Vagina (tissue), 2 donors: ENCODE results near the gene POMZP3.
"Not testable (repeated sequence)": the region's sequence is repeated elsewhere in the genome, so short reads cannot be mapped to it uniquely, and the experiment has no call there.

Experiments
- POLR2A ChIP-seq, 2 donors: fragments of 450-650 bp; IDR thresholded peaks; one replicate each; pipeline ENCODE4 v1.6.1; 2017; ENCODE audit warnings: antibody characterized with exemption in 2 of 2, mild to moderate bottlenecking in 2 of 2, moderate library complexity in 2 of 2
- POLR2AphosphoS5 ChIP-seq, 2 donors: sonication (generic); formaldehyde crosslinking; IDR thresholded peaks; one replicate each; pipeline ENCODE4 v1.9.0; 2017; ENCODE audit warnings: antibody characterized with exemption in 2 of 2, mild to moderate bottlenecking in 2 of 2, low read depth in 1 of 2; ENCODE audit not compliant: insufficient read depth in 1 of 2
- TF ChIP-seq, protein P1 (sequence below), 3 experiments: fragments of 450-650 bp in 2 of 3; fragments of 200-600 bp in 1 of 3; sonication (generic) in 1 of 3; IDR thresholded peaks; one replicate each; pipeline ENCODE4 v1.5.1; 2017 to 2019; ENCODE audit warnings: antibody characterized with exemption in 3 of 3, mild to moderate bottlenecking in 2 of 3, moderate library complexity in 2 of 3

DNA sequence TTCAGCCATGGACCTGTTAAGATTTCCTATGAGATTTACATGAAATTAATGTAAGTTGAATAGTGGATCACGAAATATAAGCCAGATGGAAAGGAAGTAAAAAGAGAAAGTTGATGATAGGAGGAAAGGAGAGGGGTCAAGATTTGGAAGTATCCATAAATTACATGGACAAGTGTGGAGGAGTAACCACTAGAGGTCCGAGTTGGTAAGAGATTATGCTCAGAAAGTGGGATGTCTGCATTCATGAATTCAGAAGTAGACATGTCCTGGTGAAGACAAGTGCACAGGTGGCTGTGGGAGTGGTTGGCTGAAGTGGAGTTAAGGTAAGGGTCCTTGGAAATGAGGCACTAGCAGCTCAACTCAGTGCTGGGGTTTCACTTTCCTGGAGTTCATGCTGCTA is 29.3 kb upstream of the POMZP3 start:
- TF ChIP-seq, protein P1, sequence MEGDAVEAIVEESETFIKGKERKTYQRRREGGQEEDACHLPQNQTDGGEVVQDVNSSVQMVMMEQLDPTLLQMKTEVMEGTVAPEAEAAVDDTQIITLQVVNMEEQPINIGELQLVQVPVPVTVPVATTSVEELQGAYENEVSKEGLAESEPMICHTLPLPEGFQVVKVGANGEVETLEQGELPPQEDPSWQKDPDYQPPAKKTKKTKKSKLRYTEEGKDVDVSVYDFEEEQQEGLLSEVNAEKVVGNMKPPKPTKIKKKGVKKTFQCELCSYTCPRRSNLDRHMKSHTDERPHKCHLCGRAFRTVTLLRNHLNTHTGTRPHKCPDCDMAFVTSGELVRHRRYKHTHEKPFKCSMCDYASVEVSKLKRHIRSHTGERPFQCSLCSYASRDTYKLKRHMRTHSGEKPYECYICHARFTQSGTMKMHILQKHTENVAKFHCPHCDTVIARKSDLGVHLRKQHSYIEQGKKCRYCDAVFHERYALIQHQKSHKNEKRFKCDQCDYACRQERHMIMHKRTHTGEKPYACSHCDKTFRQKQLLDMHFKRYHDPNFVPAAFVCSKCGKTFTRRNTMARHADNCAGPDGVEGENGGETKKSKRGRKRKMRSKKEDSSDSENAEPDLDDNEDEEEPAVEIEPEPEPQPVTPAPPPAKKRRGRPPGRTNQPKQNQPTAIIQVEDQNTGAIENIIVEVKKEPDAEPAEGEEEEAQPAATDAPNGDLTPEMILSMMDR (IDR thresholded peaks at IDR 0.05), result not testable (repeated sequence)
- not testable (repeated sequence) for TF ChIP-seq POLR2AphosphoS5 (IDR thresholded peaks at IDR 0.05; ENCODE audit: insufficient read depth in 1 of 2, low read depth in 1 of 2); POLR2A (IDR thresholded peaks at IDR 0.05)
